ENCODE measurements around the gene MYBBP1A. TPM values are rescaled to one million over a fixed set of nuclear protein-coding genes. Genes with fewer than 3 reads are reported as not detected.

Gene MYBBP1A
- total RNA-seq, 1 donor from 2014 or later = 42.9 TPM

DNA sequence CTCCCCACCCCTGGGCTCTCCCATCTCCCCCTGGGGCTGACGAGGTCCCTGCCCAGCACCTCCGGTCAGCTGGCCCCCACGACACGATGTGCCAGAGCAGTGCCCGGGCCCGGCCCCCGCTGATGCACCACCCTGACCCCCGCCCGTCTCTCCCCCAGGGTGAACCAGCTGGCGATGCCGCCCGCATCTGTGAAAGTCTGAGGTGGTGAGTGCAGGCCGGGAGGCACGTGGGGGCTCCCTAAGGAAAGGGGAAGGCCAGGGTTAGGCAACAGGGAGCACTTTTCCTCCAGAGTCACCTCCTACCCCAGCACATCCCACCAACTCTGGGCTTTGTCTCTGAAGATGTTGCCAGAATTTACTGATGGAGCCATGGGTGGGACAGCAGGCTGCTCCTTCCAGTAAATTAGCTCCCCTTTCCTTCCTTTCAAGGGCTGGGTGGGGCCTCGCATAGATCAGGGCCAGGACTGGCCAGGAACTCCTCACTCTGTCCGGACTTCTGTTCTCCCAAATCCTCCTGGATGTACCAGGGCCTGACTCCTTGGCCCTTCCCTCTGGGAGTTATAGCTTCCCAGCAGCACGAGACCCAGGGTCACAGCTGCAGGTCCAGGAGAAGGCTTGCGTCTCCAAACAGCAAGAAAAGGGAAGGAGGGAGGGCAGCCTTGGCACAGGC, 18.3 kb downstream of the MYBBP1A start:
- peak; percentile 2 for ATAC-seq

DNA sequence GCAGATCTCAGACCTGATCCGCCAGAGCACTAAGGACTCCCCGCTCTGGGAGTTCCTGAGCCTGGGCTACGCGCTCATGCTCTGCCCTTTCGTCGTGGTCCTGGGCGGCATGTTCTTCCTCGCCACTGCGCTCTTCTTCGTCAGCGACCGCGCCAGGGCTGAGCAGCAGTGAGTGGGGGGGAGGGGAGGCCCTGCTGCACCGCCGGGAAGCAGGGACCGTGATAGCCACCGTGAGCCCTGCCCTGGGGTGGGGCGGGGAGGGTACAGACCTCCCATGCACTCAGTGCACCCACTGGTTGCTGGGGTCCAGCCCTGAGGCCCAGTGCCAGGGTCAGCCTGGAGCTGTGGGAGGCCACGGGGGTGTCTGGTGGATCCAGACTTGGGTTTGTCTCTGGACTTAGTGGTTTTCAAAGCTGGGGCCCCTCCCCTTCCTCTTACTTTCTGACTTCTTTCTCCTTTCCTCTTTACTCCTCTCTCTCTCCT, 18.9 kb downstream of the MYBBP1A start:
- no peak for ATAC-seq

DNA sequence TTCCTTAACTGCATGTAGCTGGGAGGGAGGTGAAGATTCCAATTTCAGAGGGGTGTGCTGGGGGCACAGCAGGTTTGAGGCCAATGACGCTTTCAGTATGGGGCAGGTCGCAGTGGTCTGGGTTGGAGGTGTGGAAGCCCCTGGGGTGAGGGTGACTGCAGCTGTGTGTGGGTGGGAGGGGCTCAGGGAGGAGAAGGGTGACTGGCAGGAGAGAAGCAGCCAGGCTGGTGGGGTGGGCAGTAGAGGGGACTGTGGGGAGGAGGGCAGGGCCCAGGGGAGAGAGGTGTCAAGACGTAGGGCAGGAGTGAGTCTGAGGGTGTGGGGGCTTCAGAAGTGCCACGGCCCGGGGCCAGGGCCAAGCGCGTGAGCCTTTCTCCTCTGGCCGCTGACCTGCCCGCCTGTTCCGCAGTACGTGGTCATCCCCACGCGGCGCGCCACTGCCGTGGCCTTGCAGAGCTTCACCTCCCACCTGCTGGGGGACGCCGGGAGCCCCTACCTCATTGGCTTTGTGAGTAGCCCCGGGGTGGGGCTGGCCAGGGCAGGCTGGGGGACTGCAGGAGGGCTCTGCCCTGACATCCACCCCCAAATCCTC, 19.4 kb downstream of the MYBBP1A start:
- ATAC-seq = no peak

DNA sequence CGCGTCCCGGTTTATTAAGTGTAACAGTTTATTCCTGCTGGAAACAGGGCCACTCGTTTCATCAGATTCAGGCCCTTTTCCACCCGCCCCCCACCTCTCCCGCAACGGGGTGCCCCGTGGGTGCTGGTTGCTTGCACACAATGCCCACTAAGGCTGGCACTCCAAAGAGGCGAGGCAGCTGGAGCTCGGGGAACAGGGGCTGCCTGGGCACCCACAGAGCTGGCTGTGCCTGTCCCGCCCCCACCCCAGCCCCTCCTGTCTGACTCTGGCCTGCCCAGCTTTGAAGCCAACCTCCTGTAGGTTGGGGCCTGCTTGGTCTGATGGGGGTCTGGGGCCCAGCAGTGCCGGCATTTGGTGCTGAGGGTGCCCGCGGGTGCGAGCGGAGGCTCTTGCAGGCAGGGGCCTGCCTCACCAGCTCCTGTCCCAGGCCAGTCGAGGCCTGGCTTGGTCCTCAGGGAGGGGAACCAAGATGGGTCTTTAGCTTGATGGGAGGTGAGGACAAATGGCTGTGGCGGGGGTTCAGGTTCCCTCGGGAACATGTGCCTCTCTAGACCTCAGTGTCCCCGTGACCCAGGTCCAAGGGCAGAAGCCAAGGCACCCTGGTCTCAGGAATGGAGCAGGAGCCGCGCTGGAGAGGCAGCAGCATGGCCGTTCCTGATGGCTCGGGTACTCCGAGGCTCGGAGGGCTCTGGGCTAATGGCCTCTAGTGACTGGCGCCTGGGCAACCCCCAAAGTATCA, 20.1 kb downstream of the MYBBP1A start:
- no peak for ATAC-seq

DNA sequence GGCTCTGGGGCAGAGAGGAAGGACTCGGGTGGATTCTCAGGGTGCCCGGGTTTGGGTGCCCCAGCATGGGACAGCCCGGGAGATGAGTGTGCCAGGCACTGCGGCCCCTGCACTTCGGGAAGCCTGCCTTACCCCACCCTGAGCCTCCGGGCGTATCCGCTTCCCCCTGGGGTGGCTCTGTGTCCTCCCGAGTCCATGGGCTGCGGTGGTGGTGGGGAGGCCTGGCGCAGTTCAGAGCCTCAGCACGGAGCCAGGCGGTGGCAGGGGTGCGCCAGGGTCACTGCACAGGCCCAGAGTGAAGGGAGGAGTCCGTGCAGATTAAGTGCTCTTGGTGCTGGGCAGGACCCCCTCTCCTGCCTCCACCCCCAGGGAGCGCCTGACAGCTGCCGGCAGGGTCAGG, 20.7 kb downstream of the MYBBP1A start:
- peak; percentile 12 for ATAC-seq

DNA sequence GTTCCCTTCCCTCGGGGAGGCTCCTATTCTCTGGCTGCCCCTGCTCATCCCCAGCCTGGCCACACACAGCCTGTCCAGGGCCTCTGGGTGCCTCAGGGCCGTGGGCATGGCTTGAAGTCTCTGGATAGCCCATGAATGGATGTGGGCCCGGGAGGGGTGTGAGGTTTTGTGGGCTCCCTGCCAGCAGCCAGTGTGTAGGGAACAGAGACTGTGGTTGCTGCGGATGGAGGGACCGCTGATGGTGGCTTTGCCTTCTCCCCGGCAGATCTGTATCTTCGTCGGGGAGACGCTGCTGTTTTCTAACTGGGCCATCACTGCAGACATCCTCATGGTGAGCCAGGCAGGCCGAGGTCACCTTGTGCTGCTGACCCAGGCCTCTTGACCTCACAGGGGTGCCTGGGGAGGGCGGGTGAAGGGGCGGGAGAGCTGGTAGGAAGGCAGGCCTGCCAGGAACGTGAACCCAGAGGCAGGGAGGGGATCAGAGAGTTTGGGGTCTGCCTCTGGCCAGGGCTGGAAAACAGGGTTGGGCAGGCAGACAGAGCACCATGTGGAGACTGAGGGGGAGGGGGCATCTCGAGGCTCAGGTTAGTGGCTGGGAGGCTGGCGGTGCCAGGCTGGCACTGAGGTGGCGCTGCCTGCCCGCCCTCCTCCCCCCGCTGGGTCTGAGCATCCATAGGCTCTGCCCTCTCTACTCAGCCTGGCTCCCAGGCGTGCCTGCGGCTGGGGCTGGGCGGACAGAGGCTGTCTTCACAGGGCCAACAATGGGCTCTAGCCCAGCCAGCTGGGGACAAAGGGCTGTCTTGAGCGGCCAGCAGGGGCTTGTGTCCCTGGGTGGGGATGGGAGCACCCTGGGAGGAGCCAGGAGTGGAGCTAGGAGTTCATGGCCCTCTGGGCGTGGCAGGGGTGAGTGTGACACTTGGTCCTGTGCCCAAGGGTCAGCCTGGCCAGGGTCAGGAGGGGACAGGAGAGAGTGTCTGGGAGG, 21.4 kb downstream of the MYBBP1A start:
- peak; percentile 29 for ATAC-seq

DNA sequence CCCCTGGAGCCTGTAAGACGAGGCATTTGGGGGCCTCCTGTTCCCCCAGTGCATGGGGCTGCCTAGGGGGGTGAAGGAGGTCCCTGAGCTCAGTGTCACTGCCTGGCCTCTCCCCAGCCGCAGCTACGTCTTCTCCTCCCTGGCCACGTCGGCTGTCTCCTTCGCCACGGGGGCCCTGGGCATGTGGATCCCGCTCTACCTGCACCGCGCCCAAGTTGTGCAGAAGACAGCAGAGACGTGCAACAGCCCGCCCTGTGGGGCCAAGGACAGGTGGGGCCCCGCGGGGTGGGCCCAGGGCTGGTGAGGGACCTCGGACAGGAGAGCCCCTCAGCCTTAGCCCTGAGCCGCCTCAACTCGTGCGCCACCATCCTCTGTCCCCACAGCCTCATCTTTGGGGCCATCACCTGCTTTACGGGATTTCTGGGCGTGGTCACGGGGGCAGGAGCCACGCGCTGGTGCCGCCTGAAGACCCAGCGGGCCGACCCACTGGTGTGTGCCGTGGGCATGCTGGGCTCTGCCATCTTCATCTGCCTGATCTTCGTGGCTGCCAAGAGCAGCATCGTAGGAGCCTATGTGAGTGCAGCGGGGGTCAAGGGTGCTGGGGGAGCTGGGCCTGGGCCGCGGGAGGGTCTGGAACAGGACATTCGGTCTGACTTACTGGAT, 22.2 kb downstream of the MYBBP1A start:
- no peak for ATAC-seq

DNA sequence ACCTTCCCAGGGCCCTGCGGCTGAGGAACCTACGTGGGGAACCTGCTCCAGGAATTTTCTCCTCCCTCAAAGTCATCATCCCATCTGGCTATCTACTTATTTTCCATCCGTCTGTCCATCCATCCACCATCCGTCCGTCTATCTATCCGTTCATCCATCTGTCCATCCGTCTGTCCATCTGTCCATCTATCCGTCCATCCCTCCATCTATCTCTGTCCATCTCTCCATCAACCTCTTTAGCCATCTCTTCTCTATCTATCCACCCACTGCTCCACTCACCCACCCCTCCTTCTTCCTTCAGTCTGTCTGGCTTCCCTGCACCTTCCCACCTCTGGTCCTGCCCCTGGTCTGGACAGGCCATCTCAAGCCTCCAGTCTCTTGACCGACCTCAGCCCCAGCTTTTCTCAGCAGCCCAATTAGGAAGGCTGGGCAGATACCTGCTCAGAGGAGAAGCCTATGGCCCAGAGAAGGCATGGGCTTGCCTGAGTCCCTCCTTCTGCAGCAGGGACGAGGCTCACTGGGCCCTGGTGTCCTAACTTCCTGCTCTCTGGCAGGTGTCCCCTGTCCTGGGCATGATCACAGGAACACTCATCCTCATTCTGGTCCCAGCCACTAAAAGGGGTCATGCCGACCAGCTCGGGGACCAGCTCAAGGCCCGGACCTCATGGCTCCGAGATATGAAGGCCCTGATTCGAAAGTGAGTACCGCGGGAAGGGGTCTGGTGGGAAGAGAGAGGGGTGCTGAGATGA, 23.0 kb downstream of the MYBBP1A start:
- ATAC-seq = no peak

DNA sequence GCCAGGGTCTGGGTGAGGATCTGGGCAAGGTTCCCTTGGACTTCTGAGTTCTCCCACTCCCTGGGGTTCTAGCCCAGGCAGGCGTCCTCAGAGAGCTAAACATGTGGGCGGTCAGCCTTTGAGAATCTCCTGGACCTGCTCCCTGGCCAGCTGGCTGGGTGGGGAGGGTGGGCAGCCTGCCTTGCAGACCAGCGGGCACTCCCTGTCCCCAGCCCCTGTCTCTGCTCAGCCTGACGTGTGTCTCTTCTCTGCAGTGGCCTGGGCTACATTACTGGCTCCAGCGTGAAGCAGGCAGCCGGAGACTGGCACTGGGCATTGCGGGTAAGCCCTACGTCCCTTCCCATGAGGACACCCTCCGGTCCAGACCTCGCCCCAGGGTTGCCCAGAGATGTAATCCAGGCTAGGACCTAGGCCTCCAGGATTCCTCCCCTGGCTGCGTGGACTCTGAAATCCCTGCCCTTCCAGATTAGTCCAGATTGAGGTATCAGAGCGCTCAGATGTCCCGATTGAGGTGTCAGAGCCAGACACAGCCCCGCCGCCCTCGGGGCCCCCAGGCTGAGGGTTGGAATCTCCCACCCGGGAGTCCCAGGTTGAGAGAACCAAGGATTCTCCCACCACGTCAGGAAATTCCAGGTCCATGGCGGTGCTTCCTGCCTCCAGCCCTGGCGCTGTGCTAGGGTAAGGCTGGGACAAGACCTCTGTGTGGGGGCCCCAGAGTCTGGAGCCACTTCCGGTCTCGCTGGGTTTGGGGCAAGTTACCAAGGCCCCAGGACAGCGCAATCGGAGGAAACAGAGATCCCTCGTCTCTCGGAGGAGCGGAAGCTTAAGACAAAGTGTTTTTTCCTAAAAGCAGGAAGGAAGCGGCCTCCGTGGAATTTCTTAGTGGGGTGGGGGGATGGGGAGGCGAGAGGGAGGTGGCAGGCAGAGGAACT, 24.1 kb downstream of the MYBBP1A start:
- no peak for ATAC-seq

DNA sequence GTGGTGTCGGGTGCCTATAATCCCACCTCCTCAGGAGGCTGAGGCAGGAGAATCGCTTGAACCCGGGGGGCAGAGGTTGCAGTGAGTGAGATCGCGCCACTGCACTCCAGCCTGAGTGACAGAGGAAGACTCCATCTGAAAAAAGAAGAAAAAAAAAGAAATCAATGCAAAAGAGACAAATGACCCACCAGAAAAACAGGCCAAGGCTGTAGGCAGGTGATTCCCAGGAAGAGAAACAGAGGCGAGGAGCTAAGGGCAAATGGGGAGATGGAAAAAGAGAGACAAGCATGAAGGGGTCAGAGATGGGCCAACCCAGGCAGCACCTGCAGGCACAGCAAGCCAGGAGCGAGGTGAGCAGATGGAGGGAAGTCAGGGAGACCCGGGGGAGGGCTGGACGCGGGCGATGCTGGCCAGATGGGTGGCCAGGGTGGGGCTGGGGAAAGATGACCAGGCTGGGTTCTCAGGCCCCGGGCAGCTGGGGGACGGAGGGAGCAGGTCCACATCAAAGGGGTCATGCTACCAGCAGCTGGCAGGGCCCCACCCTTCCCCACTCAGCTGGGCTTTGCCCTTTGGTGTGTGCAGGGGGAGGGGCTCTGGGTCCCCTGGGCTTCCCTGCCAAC, 25.5 kb downstream of the MYBBP1A start:
- no peak for ATAC-seq

DNA sequence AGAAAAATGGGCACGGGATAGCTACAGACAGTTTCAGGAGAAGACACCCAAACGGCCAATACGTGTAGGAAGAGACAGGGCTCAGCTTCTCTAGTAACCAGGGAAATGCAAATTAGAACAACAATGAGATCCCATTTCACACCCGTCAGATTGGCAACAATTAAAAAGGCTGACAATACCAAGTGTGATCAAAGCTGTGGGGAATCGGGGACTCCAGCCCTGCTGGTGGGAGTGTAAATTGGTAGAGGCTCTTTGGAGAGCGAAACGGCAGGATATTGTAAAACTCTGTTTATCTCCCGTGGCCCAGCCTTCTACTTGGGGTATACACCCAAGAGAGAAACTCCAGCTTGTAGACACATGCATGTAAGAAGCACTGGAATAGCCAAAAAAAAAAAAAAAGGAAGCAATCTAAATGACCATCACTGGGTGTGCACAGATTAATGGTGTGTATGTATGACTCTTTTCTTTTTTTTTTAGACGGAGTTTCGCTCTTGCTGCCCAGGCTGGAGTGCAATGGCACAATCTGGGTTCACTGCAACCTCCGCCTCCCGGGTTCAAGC, 27.5 kb downstream of the MYBBP1A start:
- no peak for ATAC-seq

DNA sequence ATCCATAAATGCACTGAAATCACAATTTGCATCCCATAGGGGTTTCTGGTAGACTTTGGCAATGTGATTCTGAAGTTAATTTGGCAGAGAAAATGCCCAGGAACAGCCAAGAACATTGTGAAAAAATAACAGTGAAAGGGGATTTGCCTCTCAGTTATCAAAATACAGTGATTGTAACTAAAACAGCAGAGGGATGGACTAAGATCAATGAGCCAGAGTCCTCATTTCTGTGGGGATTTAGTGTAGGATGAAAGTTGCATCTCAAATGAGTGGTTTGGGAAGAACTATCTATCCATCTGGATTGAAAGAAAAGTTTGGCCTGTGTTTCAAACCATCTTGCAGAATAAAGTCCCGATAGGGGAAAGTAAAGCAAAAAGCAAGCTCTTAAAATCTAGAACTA, 28.1 kb downstream of the MYBBP1A start:
- no peak for ATAC-seq

DNA sequence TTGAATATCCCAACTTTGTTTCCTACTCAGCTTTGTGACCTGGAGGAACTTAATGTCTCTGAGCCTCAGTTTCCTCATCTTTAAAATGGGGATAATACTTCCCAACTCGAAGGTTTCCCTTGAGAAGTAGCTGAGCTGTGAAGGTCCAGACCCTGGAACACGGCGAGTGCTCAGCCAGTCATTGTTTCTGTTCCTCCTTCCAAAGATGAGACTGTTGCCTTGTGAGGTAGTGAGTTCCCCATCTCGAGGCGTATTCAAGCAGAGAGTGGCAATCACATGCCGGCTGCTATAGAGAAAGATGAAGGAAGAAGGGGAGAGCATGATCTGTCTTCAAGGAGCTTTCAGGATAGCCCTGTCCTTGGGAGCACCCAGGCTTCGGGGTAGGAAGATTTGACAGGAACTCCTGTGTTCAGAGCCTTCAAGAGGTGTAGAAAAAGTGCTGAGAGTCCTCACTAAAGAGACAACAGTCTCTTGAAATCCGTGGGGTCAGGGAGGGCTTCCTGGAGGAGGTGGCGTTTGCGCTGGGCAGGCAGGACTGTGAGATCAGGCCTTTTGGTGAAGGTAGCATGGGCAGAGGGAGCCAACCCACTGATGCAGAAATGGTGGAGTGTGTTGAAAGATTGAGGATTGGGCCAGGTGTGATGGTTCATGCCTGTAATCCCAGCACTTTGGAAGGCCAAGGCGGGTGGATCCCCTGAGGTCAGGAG, 29.3 kb downstream of the MYBBP1A start:
- ATAC-seq = no peak

DNA sequence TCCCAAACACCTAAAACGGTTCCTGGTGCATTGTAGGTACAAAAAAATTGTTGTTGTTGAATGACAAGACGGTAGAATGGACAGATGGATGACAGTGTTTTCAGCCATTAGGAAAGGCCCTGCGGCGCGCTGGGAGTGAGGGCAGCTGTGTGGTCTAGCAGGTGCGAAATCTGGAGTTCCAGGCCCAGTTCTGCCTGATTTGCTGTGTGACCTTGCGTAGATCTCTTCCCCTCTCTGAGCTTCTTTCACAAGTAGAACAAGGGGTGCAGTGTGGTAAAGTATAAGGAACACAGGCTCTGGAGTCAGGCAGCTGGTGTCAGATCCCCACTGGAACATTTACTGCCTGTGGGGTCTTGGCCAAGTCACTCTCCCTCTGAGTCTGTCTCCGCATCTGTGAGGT, 31.2 kb downstream of the MYBBP1A start:
- ATAC-seq = no peak

DNA sequence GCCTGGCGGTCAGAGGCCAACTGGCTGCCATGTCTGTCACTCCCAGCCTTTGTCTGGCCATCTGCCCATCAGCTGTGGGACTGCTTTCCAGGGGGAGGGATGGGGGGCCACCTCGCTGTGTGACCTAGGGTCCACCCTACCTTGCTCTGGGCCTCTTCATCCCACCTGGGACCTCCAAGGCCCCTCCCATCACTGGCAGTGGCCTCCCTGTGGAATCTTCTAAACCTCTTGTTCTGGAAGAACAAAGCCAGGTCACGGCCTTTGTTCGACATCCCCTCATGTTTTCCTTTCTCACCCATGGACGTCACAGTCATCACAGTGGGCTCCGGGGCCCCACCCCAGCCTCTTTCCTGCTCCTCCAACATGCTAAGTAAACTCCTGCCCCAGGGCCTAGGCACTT, 32.5 kb downstream of the MYBBP1A start:
- no peak for ATAC-seq

DNA sequence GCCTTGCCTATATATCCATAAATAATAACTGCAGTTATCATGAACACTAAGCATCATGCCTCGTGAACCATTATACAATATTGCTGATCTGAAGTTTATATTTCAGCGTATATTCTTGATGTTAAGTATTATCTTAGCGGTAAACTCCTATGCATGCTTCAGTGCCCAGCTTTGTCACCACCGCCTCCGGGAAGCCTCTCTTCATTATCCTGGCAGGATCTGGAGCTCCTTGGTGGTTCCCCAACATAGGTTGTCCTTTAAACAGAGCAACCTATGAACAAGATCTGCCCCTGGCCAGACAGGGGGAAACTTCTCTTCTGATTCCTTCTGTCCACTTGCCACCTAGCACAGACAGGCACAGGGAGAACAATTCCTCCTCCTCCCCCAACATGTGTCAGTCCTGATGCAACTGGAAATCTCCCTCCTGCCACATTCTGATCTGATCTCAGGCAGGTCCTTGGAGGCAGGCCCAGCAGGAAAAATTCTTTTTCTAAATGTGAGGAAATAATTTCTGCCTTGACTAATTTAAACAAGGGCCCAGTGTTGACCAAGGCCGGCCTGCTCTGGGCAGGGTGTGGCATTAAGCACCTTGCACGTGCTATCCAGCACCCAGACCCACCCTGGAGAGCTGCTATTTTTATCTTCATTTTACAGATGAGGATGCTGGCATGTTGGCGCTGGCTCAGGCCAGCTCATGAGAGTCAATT, 34.1 kb downstream of the MYBBP1A start:
- peak; percentile 67 for ATAC-seq

DNA sequence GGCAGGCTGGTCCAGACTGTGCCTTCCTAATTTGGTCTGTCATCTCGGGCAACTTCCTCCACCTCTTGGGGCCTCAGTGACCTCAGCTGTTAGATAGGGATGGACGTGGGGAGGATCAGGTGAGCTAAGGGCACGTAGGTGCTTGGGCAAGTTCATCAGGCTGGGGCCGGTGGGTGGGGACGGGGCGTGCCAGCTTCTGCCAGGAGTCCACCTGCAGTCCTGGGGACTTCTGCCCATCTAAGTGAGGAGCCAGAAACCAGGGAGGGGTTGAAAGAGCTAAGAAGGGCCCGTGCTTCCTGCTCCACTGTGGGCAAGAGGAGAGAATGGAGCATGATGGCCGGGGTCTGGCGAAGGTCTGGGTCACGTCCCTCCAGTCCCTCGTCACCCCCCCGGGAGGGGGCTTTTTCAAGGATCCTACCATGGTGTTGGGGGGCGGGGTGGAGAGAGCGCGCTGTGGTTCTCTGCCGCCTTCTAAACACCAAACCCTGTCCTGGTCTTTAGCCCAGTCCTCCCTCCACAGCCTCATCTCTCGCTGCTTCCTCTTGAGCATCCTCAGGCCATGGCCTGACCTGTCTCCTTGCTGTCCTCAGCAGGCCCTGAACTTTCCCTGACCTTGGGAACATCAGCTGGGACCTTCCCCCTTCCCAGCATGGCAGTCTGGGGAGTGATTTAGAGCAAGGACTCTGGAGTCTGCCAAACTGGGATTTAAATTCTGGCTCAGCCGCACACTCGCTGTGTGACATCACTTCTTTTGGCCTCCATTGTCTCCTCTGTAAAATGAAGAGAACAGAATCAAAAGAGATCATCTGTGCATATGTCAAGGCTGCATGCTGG, 34.9 kb downstream of the MYBBP1A start:
- peak; percentile 12 for ATAC-seq

Measured in esophagus mucosa (tissue), 1 donor.